GM12878 (cell line): ENCODE measurements around the gene WDR93. TPM values are rescaled to one million over a fixed set of nuclear protein-coding genes. Genes with fewer than 3 reads are reported as not detected.

ENCODE experiments used
- ATAC-seq: fragments of 200-7000 bp; cut with Tn5 transposase; 3 replicates; pipeline ENCODE4 v1.9.1; 2020; ENCODE audit warnings: mild to moderate bottlenecking, moderate library complexity
- BruUV-seq: library from RNA; stranded (reverse); fragments of 400-500 nt; replicated peaks from 2 replicates; lab custom pipeline; 2021; lab: Mats Ljungman, UMichigan
- CTCF ChIA-PET: fragments of 300-600 bp; sonication (Branson Sonifier 250); formaldehyde crosslinking; extraction: SDS; loops from one replicate; lab custom pipeline; 2021; ENCODE audit warnings: inconsistent platforms; lab: Yijun Ruan, JAX
- POLR2A ChIA-PET: fragments of 350-600 bp; formaldehyde crosslinking; extraction: SDS; loops from one replicate; lab custom pipeline; 2021; ENCODE audit warnings: inconsistent platforms; lab: Charles Lee
- RAD21 ChIA-PET: fragments of 300-600 bp; sonication (Branson Sonifier 250); formaldehyde crosslinking; loops from one replicate; lab custom pipeline; 2023; ENCODE audit warnings: antibody characterized with exemption; ENCODE audit not compliant: unreplicated experiment; lab: Charles Lee
- SMC1A ChIA-PET: fragments of 300-600 bp; sonication (Branson Sonifier 250); formaldehyde crosslinking; loops from one replicate; lab custom pipeline; 2023; ENCODE audit not compliant: unreplicated experiment, uncharacterized antibody; lab: Charles Lee
- DNase-seq: peaks from one replicate; pipeline ENCODE4 v3.0.0-alpha.2; 2011; ENCODE audit warnings: low read depth, low spot score
- FAIRE-seq: peaks from 3 replicates; lab custom pipeline; 2011; peaks lifted over from hg19 to GRCh38; lab: Jason Lieb, UNC
- H2AFZ ChIP-seq: 2 replicates; pipeline ENCODE4 v1.6.0; 2011; ENCODE audit warnings: low read depth, low read length, control low read depth; ENCODE audit not compliant: control insufficient read depth
- H3K27ac ChIP-seq: 2 replicates; pipeline ENCODE4 v1.5.1; 2011; ENCODE audit warnings: control low read depth; ENCODE audit not compliant: control insufficient read depth, insufficient read depth
- H3K27me3 ChIP-seq, 2 experiments: replicated peaks in 1 of 2; 2 replicates each; pipeline versions ENCODE4 v1.6.0 to v1.6.1; 2011; ENCODE audit warnings: low read length in 1 of 2; ENCODE audit not compliant: control insufficient read depth in 2 of 2, insufficient read depth in 2 of 2
- H3K36me3 ChIP-seq, 2 experiments: 2 replicates each; pipeline ENCODE4 v1.5.1; 2011; ENCODE audit warnings: low read length in 1 of 2; ENCODE audit not compliant: control insufficient read depth in 2 of 2, insufficient read depth in 2 of 2
- H3K4me1 ChIP-seq: 2 replicates; pipeline ENCODE4 v1.6.1; 2011; ENCODE audit warnings: mild to moderate bottlenecking, low read length, moderate library complexity, mixed read lengths; ENCODE audit not compliant: control insufficient read depth, insufficient read depth
- H3K4me2 ChIP-seq: 2 replicates; pipeline ENCODE4 v1.6.0; 2011; ENCODE audit warnings: control low read depth; ENCODE audit not compliant: control insufficient read depth, insufficient read depth
- H3K4me3 ChIP-seq: fragments of 200-600 bp; sonication (generic); 2 replicates; pipeline ENCODE4 v1.5.1; 2016
- H3K79me2 ChIP-seq: 2 replicates; pipeline ENCODE4 v1.6.0; 2011; ENCODE audit warnings: low read length; ENCODE audit not compliant: control insufficient read depth, insufficient read depth
- H3K9ac ChIP-seq: 2 replicates; pipeline ENCODE4 v1.8.0; 2011; ENCODE audit warnings: low read length, control low read depth, mixed read lengths; ENCODE audit not compliant: control insufficient read depth, insufficient read depth
- H3K9me3 ChIP-seq: replicated peaks from 3 replicates; pipeline ENCODE4 v1.5.1; 2011; ENCODE audit warnings: mild to moderate bottlenecking, low read length; ENCODE audit not compliant: control insufficient read depth, insufficient read depth
- H4K20me1 ChIP-seq: 2 replicates; pipeline ENCODE4 v1.6.0; 2011; ENCODE audit not compliant: control insufficient read depth, insufficient read depth
- BRCA1 ChIP-seq: IDR thresholded peaks from 2 replicates; pipeline ENCODE4 v1.6.1; 2011; ENCODE audit warnings: low read depth, low read length, improper control_type of control experiment
- CBX3 ChIP-seq: fragments of 200-600 bp; sonication (generic); IDR thresholded peaks from 2 replicates; pipeline ENCODE4 v1.6.1; 2016; ENCODE audit warnings: low read depth, borderline replicate concordance
- CREB1 ChIP-seq: IDR thresholded peaks from 2 replicates; pipeline ENCODE4 v1.6.1; 2012; ENCODE audit warnings: low read depth, mild to moderate bottlenecking, inconsistent platforms
- ESRRA ChIP-seq: IDR thresholded peaks from 2 replicates; pipeline ENCODE4 v1.6.1; 2012; ENCODE audit warnings: mild to moderate bottlenecking, low read length, improper control_type of control experiment
- ETV6 ChIP-seq, 2 experiments: fragments of 450-650 bp in 1 of 2; IDR thresholded peaks in 1 of 2; conservative IDR thresholded peaks in 1 of 2; 2 replicates each; pipeline ENCODE4 v1.6.1; 2014; ENCODE audit warnings: antibody characterized with exemption in 1 of 2, borderline replicate concordance in 1 of 2, low read depth in 1 of 2, mild to moderate bottlenecking in 1 of 2, moderate library complexity in 1 of 2
- GABPA ChIP-seq: IDR thresholded peaks from 2 replicates; pipeline ENCODE4 v1.6.1; 2014; ENCODE audit warnings: antibody characterized with exemption, low read depth, mild to moderate bottlenecking, inconsistent platforms
- HDAC2 ChIP-seq: fragments of 200-600 bp; sonication (generic); IDR thresholded peaks from 2 replicates; pipeline ENCODE4 v1.6.1; 2017
- JUNB ChIP-seq: IDR thresholded peaks from 2 replicates; pipeline ENCODE4 v1.6.1; 2016; ENCODE audit warnings: antibody characterized with exemption, mild to moderate bottlenecking
- NBN ChIP-seq: fragments of 450-650 bp; IDR thresholded peaks from 2 replicates; pipeline ENCODE4 v1.6.1; 2016
- NFYA ChIP-seq: IDR thresholded peaks from 2 replicates; pipeline ENCODE4 v1.6.1; 2011; ENCODE audit warnings: low read depth, mild to moderate bottlenecking, low read length, improper control_type of control experiment, borderline replicate concordance
- PML ChIP-seq: IDR thresholded peaks from 2 replicates; pipeline ENCODE4 v1.6.1; 2012; ENCODE audit warnings: low read length, inconsistent platforms
- RUNX3 ChIP-seq: IDR thresholded peaks from 2 replicates; pipeline ENCODE4 v1.6.1; 2012; ENCODE audit warnings: low read length, inconsistent platforms
- SIN3A ChIP-seq: IDR thresholded peaks from 2 replicates; pipeline ENCODE4 v1.6.1; 2012; ENCODE audit warnings: low read depth, low read length, improper control_type of control experiment
- SMAD5 ChIP-seq: IDR thresholded peaks from 2 replicates; pipeline ENCODE4 v1.6.1; 2016; ENCODE audit warnings: antibody characterized with exemption, low read depth
- WGBS: methylation state at CpG from one replicate; pipeline ENCODE4 v1.1.6; 2016; ENCODE audit warnings: low lambda C conversion rate; ENCODE audit not compliant: insufficient replicate concordance, insufficient coverage; ENCODE audit errors: missing lambda C conversion rate; 5-methylcytosine and 5-hydroxymethylcytosine counted together
- in situ Hi-C: fragments of 300-500 bp; cut with MboI; formaldehyde crosslinking; loops from 9 replicates; pipeline ENCODE4 v1.14.3; 2018; ENCODE audit warnings: mixed read lengths
- intact Hi-C: fragments of 100-400 bp; cut with micrococcal nuclease; formaldehyde crosslinking; loops from one replicate; pipeline ENCODE4 v1.14.2; 2022; ENCODE audit not compliant: unreplicated experiment
- polyA plus RNA-seq, 11 experiments: library from polyadenylated mRNA; depleted of rRNA in 4 of 11; unstranded in 6 of 11; stranded (reverse) in 5 of 11; fragments of >200 nt; fragmentation: Nextera tagmentation in 4 of 11; fragmentation: Illumina TruSeq in 1 of 11; extraction: Ambion mirVana in 4 of 11; extraction: Trizol in 1 of 11; gene quantifications; 1 replicate in 1 of 11; 2 replicates in 10 of 11; pipeline versions ENCODE4 v1.2.1 to v1.2.3, GENCODE V29; 2011 to 2016; ENCODE audit warnings: inconsistent platforms in 2 of 11, missing spikeins in 2 of 11, low read depth in 1 of 11
- total RNA-seq, 4 experiments: library from RNA; depleted of rRNA in 3 of 4; stranded (reverse); fragments of >200 nt in 3 of 4; fragmentation: Illumina TruSeq in 1 of 4; extraction: Trizol in 1 of 4; gene quantifications; 2 replicates each; pipeline versions ENCODE4 v1.2.1 to v1.2.3, GENCODE V29; 2013 to 2021
- TF ChIP-seq, protein P1 (sequence below): IDR thresholded peaks from 2 replicates; pipeline ENCODE4 v1.6.1; 2011; ENCODE audit warnings: mild to moderate bottlenecking, low read depth, low read length, moderate library complexity; ENCODE audit not compliant: insufficient replicate concordance
- TF ChIP-seq, protein P2 (sequence below): fragments of 450-650 bp; formaldehyde crosslinking; IDR thresholded peaks from 2 replicates; pipeline ENCODE4 v1.5.0; 2022; ENCODE audit warnings: mild to moderate bottlenecking, missing genetic modification characterization
- TF ChIP-seq, protein P3 (sequence below): fragments of 450-650 bp; conservative IDR thresholded peaks from 2 replicates; pipeline ENCODE4 v1.6.1; 2017; ENCODE audit warnings: mild to moderate bottlenecking, moderate library complexity

Gene WDR93
- total and polyA plus RNA-seq, 10 of the 15 experiments (the other 5 are each of a cell fraction or from before 2014, with no cell fraction given), result not detected

DNA sequence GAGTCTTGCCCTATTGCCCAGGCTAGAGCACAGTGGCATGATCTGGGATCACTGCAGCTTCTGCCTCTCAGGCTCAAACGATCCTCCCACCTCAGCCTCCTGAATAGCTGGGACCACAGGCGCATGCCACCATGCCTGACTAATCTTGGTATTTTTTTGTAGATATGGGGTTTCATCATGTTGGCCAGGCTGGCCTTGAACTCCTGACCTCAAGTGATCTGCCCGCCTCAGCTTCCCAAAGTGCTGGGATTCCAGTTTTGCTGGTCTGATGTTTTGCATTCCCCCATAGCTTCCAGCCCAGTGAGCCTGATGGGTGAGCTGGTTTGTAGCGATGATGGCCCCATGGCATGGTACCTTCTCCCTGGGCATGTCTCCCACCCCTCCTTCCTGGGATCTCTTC is 65.1 kb downstream of the WDR93 start:
- FAIRE-seq (no peak), ATAC-seq (no peak), DNase-seq (no peak)
- in situ Hi-C loops (loop anchor here (5.0 to 10.0 kb wide), 2 partner anchors 122 to 339 kb away; no protein-coding TSS in a partner anchor), intact Hi-C loops (loop anchor here (10.0 kb wide), 1 partner anchor 69 kb away; no protein-coding TSS in a partner anchor)
- Histone ChIP-seq H3K4me3 (no peak overlapping the region), H4K20me1 (no peaks in the 10 kb centered on the region), H3K27ac (no peak overlapping the region), H3K27me3 (no peaks in the 10 kb centered on the region), H3K9ac (no peak overlapping the region), H3K9me3 (no peaks in the 10 kb centered on the region), H3K79me2 (no peaks in the 10 kb centered on the region), H2AFZ (no peak overlapping the region), H3K4me1 (peaks cover 8% of the 10 kb centered on the region), H3K4me2 (no peak overlapping the region), H3K36me3 (no peaks in the 10 kb centered on the region)
- SMC1A ChIA-PET, result interaction anchor here (0.8 to 2.2 kb wide), 2 partner anchors 119 to 122 kb away, joined by 3 to 11 read pairs; no protein-coding TSS in a partner anchor
- CTCF ChIA-PET, result interaction anchor here (1.7 to 11.4 kb wide), 3 partner anchors 15 to 133 kb away, joined by 4 to 380 read pairs (median 11); no protein-coding TSS in a partner anchor
- RAD21 ChIA-PET, result no interaction called here
- 36% methylated on average over 4 of the region's 4 CpGs for WGBS
- TF ChIP-seq ETV6 (conservative IDR thresholded peaks at IDR 0.05 in 1 of 2, IDR thresholded peaks at IDR 0.05 in 1 of 2; ENCODE audit: borderline replicate concordance in 1 of 2, low read depth in 1 of 2) (no peak), PML (no peak), GABPA (no peak), CREB1 (no peak), SIN3A (no peak), ESRRA (no peak), RUNX3 (no peak), CBX3 (no peak), NFYA (no peak), JUNB (no peak), NBN (no peak), SMAD5 (no peak), HDAC2 (no peak), BRCA1 (no peak)
- TF ChIP-seq, protein P1, sequence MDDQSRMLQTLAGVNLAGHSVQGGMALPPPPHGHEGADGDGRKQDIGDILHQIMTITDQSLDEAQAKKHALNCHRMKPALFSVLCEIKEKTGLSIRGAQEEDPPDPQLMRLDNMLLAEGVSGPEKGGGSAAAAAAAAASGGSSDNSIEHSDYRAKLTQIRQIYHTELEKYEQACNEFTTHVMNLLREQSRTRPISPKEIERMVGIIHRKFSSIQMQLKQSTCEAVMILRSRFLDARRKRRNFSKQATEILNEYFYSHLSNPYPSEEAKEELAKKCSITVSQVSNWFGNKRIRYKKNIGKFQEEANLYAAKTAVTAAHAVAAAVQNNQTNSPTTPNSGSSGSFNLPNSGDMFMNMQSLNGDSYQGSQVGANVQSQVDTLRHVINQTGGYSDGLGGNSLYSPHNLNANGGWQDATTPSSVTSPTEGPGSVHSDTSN, result no peak
- TF ChIP-seq, protein P2, sequence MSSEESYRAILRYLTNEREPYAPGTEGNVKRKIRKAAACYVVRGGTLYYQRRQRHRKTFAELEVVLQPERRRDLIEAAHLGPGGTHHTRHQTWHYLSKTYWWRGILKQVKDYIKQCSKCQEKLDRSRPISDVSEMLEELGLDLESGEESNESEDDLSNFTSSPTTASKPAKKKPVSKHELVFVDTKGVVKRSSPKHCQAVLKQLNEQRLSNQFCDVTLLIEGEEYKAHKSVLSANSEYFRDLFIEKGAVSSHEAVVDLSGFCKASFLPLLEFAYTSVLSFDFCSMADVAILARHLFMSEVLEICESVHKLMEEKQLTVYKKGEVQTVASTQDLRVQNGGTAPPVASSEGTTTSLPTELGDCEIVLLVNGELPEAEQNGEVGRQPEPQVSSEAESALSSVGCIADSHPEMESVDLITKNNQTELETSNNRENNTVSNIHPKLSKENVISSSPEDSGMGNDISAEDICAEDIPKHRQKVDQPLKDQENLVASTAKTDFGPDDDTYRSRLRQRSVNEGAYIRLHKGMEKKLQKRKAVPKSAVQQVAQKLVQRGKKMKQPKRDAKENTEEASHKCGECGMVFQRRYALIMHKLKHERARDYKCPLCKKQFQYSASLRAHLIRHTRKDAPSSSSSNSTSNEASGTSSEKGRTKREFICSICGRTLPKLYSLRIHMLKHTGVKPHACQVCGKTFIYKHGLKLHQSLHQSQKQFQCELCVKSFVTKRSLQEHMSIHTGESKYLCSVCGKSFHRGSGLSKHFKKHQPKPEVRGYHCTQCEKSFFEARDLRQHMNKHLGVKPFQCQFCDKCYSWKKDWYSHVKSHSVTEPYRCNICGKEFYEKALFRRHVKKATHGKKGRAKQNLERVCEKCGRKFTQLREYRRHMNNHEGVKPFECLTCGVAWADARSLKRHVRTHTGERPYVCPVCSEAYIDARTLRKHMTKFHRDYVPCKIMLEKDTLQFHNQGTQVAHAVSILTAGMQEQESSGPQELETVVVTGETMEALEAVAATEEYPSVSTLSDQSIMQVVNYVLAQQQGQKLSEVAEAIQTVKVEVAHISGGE (CRISPR knock-in tag), result no peak
- TF ChIP-seq, protein P3, sequence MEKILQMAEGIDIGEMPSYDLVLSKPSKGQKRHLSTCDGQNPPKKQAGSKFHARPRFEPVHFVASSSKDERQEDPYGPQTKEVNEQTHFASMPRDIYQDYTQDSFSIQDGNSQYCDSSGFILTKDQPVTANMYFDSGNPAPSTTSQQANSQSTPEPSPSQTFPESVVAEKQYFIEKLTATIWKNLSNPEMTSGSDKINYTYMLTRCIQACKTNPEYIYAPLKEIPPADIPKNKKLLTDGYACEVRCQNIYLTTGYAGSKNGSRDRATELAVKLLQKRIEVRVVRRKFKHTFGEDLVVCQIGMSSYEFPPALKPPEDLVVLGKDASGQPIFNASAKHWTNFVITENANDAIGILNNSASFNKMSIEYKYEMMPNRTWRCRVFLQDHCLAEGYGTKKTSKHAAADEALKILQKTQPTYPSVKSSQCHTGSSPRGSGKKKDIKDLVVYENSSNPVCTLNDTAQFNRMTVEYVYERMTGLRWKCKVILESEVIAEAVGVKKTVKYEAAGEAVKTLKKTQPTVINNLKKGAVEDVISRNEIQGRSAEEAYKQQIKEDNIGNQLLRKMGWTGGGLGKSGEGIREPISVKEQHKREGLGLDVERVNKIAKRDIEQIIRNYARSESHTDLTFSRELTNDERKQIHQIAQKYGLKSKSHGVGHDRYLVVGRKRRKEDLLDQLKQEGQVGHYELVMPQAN, result no peak
- POLR2A ChIA-PET, result no interaction called here
- no TSS peak for BruUV-seq
